LNCaP clone FGC (cell line): ENCODE data around the gene GMEB2.
"Not testable (repeated sequence)": the region's sequence is repeated elsewhere in the genome, so short reads cannot be mapped to it uniquely, and the experiment has no call there.

Experiments
- DNase-seq: peaks from one replicate; pipeline ENCODE4 v3.0.0-alpha.2; 2011; ENCODE audit warnings: low read depth
- H3K4me3 ChIP-seq: 2 replicates; pipeline ENCODE4 v1.5.1; 2011; ENCODE audit warnings: mild to moderate bottlenecking, low read depth, low read length, control low read depth
- TF ChIP-seq, protein P1 (sequence below): IDR thresholded peaks from 2 replicates; pipeline ENCODE4 v1.5.1; 2012; ENCODE audit warnings: mild to moderate bottlenecking; ENCODE audit not compliant: control insufficient read depth, insufficient read depth; ENCODE audit errors: extremely low read depth

The GMEB2 gene, protein sequence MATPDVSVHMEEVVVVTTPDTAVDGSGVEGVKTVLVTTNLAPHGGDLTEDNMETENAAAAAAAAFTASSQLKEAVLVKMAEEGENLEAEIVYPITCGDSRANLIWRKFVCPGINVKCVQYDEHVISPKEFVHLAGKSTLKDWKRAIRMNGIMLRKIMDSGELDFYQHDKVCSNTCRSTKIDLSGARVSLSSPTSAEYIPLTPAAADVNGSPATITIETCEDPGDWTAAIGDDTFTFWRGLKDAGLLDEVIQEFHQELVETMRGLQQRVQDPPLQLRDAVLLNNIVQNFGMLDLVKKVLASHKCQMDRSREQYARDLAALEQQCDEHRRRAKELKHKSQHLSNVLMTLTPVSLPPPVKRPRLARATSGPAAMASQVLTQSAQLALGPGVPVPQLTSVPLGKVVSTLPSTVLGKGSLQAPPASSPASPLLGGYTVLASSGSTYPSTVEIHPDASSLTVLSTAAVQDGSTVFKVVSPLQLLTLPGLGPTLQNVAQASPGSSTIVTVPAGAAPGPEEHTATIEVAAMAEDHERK

DNA sequence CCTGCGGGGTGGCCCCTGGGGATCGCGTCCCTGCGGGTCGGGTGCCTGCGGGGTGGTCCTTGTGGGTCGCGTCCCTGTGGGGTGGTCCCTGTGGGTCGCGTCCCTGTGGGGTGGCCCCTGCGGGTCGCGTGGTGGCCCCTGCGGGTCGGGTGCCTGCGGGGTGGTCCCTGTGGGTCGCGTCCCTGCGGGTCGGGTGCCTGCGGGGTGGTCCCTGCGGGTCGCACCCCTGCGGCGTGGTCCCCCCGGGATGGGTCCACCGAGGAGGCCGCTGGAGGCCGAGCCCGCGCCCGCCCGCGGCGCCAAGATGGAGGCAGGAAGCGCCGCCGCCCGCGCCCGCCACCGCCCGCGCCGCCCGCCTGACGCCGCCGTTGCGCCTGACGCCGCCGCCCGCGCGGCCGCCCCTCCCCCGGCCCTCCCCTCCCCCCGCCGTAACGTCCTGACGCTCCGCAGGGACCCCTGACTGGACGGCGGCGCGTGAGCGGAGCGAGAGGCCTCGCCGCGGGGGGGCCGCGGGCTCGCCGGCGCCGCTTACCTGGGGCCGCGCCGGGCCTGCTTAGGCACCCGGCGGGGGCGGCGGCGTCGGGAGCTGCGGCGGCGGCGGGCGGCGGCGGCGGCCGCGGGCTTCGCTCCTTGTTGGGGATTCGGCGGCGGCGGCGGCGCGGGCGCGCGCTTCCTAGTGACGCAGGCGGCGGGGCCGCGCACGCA, at the start of gene GMEB2:
Gene GMEB2 (minus strand): TSS at position 678 of the 705 bp plus-strand sequence. CDS start 7,704 bp downstream, outside the sequence.
- TF ChIP-seq, protein P1, sequence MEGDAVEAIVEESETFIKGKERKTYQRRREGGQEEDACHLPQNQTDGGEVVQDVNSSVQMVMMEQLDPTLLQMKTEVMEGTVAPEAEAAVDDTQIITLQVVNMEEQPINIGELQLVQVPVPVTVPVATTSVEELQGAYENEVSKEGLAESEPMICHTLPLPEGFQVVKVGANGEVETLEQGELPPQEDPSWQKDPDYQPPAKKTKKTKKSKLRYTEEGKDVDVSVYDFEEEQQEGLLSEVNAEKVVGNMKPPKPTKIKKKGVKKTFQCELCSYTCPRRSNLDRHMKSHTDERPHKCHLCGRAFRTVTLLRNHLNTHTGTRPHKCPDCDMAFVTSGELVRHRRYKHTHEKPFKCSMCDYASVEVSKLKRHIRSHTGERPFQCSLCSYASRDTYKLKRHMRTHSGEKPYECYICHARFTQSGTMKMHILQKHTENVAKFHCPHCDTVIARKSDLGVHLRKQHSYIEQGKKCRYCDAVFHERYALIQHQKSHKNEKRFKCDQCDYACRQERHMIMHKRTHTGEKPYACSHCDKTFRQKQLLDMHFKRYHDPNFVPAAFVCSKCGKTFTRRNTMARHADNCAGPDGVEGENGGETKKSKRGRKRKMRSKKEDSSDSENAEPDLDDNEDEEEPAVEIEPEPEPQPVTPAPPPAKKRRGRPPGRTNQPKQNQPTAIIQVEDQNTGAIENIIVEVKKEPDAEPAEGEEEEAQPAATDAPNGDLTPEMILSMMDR = no peak
- no peak for DNase-seq
- H3K4me3 ChIP-seq = peak within 1 kb of the TSS; percentile 98

DNA sequence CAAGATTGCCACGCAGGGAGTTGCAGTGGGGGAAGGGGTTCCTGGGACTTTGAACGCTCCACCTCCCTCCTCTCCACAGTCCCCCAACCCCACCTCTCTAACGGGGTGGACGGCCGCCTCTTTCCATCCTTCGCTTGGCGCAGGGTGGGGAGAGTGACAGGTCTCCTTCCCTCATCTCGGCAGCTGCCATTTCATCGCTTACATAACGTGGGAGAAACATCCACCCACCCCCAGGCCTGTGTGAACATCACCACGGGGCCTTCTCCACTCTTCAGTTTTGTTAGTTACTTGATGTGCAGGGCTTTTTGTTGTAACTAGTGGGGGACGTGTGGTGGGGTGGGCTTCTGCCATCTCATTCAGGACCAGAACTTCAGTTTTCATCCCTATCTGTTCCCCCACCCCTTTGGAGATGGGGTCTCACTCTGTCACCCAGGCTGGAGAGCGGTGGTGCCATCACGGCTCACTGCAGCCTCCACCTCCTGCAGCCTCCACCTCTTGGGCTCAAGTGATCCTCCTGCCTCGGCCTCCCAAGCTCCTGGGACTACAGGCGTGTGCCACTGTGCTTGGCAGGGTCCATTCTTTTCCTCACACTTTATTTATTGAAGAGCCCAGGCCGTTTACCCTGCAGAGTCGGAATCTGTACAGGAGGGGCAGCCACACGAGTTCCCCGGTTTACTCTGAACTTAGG, 48.9 kb upstream of the GMEB2 start:
- no peak for DNase-seq
- no peak overlapping the region for H3K4me3 ChIP-seq
- TF ChIP-seq, protein P1 = no peak

DNA sequence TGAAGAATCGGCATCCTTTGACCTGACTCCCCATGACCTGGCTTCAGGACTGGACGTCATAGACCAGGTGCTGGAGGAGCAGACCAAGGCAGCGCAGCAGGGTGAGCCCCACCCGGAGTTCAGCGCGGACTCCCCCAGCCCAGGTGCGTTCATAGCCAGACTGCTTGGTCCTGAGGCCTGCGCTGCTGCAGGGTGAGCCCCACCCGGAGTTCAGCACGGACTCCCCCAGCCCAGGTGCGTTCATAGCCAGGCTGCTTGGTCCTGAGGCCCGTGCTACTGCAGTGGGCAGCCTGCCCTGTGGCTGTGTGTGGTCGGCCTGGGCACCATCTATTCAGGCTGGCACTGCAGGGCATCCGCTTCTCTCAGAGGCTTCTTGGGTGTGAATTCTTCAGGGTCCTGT, 47.0 kb upstream of the GMEB2 start:
- no peak overlapping the region for H3K4me3 ChIP-seq
- DNase-seq = no peak
- TF ChIP-seq, protein P1 = no peak

DNA sequence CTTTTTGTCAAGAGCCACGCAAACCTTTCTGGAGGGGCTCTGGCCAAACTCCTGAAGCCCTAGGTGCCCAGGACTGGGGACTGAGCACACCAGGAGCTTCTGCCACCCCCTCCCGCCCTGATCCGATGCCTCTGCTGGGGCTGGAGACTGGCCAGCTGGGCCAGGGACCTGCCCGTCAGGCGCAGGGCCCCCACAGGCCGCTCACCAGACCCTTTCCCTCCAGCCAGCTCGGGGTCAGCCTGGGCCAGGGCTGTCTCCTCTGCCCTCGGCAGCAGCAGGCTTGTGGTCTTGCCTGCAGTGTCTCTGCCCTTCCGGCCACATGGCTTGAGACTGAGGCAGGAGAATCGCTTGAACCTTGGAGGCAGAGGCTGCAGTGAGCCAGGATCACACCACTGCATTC, 45.8 kb upstream of the GMEB2 start:
- TF ChIP-seq, protein P1 = no peak
- DNase-seq = no peak
- no peak overlapping the region for H3K4me3 ChIP-seq

DNA sequence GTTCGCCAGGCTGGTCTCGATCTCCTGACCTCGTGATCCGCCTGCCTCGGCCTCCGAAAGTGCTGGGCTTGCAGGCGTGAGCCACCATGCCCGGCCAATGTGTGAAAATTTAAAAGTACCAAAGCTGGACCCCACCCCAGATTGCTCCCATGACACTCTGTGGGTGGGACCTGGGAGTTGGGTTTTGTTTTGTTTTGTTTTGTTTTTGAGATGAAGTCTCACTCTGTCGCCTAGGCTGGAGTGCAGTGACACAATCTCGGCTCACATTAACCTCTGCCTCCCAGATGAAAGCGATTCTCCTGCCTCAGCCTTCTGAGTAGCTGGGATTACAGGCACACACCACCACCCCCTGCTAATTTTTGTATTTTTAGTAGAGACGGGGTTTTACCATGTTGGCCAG, 44.8 kb upstream of the GMEB2 start:
- DNase-seq, H3K4me3 ChIP-seq: not testable (repeated sequence)

DNA sequence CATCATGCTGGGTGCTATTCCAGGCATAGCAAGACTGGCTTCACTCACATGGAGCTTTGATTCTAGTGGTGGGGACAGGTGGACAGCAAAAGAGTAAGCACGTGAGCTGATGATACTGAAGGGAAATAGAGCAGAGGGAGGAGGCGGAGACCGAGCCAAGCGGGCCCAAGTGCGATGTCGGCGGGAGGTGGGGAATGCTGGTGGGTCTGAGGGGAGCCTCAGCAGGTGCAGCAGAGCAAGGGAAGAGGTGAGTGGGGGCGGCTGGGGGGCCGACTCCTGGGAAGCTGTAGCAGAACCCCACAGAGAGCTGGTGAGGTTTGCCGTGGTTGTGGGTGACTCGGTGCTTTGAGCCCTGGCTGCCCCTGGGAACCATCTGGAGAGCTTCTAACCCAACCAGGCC, 41.5 kb upstream of the GMEB2 start:
- no peak overlapping the region for H3K4me3 ChIP-seq
- TF ChIP-seq, protein P1 = no peak
- DNase-seq = no peak

DNA sequence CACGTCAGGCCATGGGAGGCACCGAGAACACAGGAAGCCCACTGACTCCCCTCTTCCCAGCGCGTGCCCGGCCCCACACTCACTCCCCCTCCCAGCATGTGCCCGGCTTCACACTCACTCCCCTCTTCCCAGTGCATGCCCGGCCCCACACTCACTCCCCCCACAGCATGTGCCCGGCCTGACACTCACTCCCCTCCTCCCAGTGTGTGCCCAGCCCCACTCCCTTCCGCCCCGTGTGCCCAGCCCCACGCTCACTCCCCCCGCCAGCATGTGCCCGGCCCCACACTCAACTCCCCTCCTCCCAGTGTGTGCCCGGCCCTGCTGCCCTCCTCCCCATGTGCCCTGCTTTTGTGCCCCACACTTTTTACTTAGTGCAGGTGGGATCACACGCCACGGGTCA, 41.0 kb upstream of the GMEB2 start:
- TF ChIP-seq, protein P1 = no peak
- no peak overlapping the region for H3K4me3 ChIP-seq
- no peak for DNase-seq
